GM19468 (cell line): ENCODE measurements around the gene TAF4.

Experiments used
- ATAC-seq: cut with Tn5 transposase; IDR thresholded peaks from one replicate; pipeline ENCODE4 v1.9.1; 2021; ENCODE audit warnings: mild to moderate bottlenecking, moderate library complexity, moderate number of reproducible peaks; ENCODE audit not compliant: unreplicated experiment; ENCODE audit errors: extremely low read depth

The TAF4 gene

GRCh38 chr20:61925555-61926252 lies 140.0 kb downstream of the TAF4 start:
- no peak for ATAC-seq

- ATAC-seq = no peak
Observed at GRCh38 chr20:61924858-61925554, 140.7 kb downstream of the TAF4 start.
